GM12892 (cell line): ENCODE data around the gene MICAL1.

Experiments
- POLR2A ChIP-seq: IDR thresholded peaks from 2 replicates; pipeline ENCODE4 v1.6.1; 2011; ENCODE audit warnings: low read depth, low read length, control low read depth
- TAF1 ChIP-seq: IDR thresholded peaks from 2 replicates; pipeline ENCODE4 v1.6.1; 2011; ENCODE audit warnings: low read depth, mild to moderate bottlenecking, control low read depth, low read length, borderline replicate concordance

DNA sequence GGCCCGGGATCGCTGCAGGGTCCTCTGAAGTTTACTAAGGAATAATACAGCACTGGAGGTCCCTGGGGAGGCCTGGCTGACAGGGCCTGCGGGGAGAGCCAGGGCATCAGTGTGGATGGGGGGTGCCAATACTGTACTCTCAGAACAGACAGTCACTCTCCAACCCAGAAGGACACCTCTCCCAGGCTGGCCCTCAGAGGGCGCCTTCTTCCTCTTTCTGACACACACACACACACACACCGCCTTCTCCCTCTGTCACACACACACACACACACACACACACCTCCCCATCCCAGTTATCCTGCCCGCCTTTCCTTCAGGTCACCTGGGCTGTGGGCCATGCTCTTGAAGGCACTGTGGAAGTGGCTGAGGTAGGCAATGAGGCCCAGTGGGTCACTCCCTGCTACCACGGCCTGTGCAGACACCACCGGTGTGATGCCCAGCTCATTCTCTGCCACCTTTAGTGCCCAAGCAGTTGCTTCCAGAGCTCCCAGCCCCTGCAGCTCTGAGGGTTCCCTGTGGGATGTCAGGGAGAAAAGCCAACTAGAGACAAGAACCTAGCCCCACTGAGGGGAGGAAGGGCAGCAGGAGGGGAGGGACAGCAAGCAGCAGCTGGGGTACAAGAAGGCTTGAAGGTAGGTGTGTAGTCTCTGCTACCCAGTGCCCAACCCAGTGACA, 7.6 kb downstream of the MICAL1 start:
- TF ChIP-seq TAF1 (no peak), POLR2A (no peak)
